ENCODE results near the gene TPM2. TPM values are rescaled to one million over a fixed set of nuclear protein-coding genes. Genes with fewer than 3 reads are reported as not detected.

The TPM2 gene
- total and polyA plus RNA-seq, 2 donors from 2014 or later = 218 to 287 TPM

DNA sequence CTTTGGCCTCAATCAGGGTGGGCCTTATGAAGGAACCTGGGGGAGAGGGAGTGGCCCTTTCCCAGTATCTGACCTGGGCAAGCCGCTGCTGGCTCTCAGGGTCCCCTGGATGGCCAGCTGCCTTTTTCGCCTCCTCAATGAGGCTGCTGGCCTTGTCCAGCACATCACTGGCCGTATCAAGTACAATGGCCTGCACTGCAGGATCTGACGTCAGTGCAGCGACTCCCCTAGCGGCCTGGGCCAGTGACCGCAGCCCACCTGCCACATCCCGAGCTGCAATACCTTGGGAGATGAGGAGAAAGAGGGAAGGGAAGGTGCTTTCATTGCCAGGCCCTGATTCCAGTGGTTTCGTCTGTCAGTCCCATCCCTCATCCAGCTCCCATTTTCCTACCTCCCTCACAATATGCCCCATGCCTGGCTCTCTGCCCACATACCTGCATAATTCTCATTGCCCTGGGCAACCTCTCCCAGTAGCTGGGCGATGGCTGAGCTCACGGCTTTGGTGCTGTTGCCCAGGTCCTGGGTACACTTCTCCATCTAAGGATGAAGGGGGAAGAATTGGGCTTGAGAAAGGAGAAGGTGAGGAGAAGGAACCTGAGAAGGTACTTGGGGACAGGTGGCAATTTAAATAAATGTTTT, 23.2 kb upstream of the TPM2 start:
- FAIRE-seq (no peak), DNase-seq (peak in 1 of 5 donors; percentile 63)
- TF ChIP-seq, protein P1, sequence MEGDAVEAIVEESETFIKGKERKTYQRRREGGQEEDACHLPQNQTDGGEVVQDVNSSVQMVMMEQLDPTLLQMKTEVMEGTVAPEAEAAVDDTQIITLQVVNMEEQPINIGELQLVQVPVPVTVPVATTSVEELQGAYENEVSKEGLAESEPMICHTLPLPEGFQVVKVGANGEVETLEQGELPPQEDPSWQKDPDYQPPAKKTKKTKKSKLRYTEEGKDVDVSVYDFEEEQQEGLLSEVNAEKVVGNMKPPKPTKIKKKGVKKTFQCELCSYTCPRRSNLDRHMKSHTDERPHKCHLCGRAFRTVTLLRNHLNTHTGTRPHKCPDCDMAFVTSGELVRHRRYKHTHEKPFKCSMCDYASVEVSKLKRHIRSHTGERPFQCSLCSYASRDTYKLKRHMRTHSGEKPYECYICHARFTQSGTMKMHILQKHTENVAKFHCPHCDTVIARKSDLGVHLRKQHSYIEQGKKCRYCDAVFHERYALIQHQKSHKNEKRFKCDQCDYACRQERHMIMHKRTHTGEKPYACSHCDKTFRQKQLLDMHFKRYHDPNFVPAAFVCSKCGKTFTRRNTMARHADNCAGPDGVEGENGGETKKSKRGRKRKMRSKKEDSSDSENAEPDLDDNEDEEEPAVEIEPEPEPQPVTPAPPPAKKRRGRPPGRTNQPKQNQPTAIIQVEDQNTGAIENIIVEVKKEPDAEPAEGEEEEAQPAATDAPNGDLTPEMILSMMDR (IDR thresholded peaks at IDR 0.05; ENCODE audit: borderline replicate concordance, extremely low read depth, insufficient read depth) = no peak
- no peak overlapping the region for H3K9ac ChIP-seq (ENCODE audit: low read length in 3 of 3)
- no peak overlapping the region for H3K4me3 ChIP-seq (ENCODE audit: low read length in 3 of 3)
- no peaks in the 10 kb centered on the region for H3K9me3 ChIP-seq (ENCODE audit: control insufficient read depth in 2 of 3, insufficient read depth in 1 of 3, low read length in 3 of 3)
- H3K27ac ChIP-seq (ENCODE audit: low read depth in 2 of 2, low read length in 2 of 2) = no peak overlapping the region
- intact Hi-C loops (cut with DNase I) = no loop called here
- peaks cover 8 to 90% (median 69%) of the 10 kb centered on the region in 3 donors for H3K36me3 ChIP-seq (ENCODE audit: control insufficient read depth in 2 of 3, insufficient read depth in 3 of 3, low read length in 3 of 3)
- H3K4me1 ChIP-seq (ENCODE audit: control insufficient read depth in 2 of 3, insufficient read depth in 2 of 3, low read depth in 1 of 3, low read length in 3 of 3) = peaks cover 0 to 11% (median 0%) of the 10 kb centered on the region in 3 donors
- no peaks in the 10 kb centered on the region for H3K27me3 ChIP-seq (ENCODE audit: control insufficient read depth, insufficient read depth, low read length)

DNA sequence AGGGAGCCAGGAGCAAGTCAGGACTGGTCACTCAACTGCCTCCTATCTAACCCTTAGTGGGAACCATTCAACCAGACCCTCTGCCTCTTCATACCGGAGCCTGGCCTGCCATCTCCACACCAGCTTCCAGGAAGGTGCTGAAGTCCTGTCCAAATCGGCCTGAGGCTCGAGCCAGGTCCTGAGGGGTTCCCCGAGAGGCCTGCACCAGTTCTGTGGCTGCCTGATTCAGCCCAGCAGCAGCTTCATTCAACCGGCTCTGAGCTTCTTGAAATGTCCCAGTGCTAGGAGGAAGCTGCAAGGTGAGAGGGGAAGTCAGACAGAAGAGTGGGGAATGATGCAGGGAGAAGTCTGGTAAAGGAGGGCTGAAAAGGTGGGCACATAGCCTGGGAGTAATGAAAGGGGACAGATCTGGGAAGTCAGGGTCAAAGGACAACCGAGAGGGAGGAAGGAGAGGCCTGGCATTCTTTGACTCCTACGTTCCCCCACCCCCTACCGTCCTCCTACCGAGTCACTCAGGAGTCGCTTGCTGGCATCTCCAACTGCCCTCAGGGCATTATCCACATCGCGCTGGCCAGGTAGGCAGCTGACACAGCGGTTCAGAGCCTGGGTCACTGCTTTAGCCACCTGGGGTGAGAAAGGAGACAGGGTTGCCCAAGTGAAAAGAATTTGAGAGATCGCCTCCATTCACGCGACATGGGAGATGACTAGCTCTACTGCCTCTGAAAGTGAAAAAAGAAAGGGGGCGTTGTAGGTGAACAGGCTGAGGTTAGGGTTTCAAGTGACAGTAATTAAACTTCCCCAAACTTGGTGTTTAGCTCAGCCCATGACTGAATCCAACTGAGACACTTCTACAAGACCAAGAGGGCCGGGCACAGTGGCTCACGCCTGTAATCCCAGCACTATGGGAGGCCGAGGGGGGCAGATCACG, 22.0 kb upstream of the TPM2 start:
- DNase-seq (peak in 4 of 5 donors; percentile 37 to 72 (median 64)), FAIRE-seq (no peak)
- intact Hi-C loops (cut with DNase I) = no loop called here
- H3K9ac ChIP-seq (ENCODE audit: low read length in 3 of 3) = no peak overlapping the region
- H3K27me3 ChIP-seq (ENCODE audit: control insufficient read depth, insufficient read depth, low read length) = no peaks in the 10 kb centered on the region
- no peaks in the 10 kb centered on the region for H3K9me3 ChIP-seq (ENCODE audit: control insufficient read depth in 2 of 3, insufficient read depth in 1 of 3, low read length in 3 of 3)
- H3K4me3 ChIP-seq (ENCODE audit: low read length in 3 of 3) = no peak overlapping the region
- peak overlapping the region in 1 of 2 donors; percentile 11 for H3K27ac ChIP-seq (ENCODE audit: low read depth in 2 of 2, low read length in 2 of 2)
- peaks cover 8 to 90% (median 68%) of the 10 kb centered on the region in 3 donors for H3K36me3 ChIP-seq (ENCODE audit: control insufficient read depth in 2 of 3, insufficient read depth in 3 of 3, low read length in 3 of 3)
- H3K4me1 ChIP-seq (ENCODE audit: control insufficient read depth in 2 of 3, insufficient read depth in 2 of 3, low read depth in 1 of 3, low read length in 3 of 3) = peaks cover 0 to 11% (median 0%) of the 10 kb centered on the region in 3 donors
- TF ChIP-seq, protein P1 (IDR thresholded peaks at IDR 0.05; ENCODE audit: borderline replicate concordance, extremely low read depth, insufficient read depth) = no peak

DNA sequence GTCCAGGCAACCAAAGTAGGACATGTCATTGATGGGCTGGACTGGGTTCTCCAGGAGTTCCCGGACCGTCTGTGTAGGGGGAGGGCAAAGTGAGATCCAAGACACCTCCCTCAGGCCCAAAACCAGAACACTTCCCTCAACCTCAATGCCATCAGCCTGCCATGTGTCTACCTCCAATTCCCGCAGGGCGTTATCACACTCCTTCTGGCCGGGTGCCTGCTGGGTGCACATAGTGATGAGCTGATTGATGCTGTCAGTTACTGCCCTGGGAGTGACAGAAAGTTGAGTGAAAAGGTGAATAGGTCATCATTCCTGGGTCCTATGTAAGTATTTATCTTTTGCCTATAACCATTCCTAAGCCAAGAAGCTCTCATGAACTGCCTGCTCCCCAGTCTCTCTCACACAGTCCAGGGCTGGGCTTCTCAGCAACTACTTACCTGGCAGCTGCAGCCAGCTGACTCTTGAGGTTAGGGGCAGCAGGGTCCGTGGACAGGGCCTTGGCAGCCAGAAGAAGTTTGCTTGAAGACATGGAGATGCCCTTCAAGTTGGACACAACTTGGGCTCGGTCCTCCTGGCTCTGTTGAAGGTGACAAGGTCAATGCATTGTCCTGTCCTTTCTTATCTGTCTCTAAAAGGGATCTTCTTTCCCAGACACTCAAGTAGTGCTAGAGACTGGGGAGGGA, 21.2 kb upstream of the TPM2 start:
- Histone ChIP-seq H3K27me3 (ENCODE audit: control insufficient read depth, insufficient read depth, low read length) (no peaks in the 10 kb centered on the region), H3K9me3 (ENCODE audit: control insufficient read depth in 2 of 3, insufficient read depth in 1 of 3, low read length in 3 of 3) (no peaks in the 10 kb centered on the region), H3K9ac (ENCODE audit: low read length in 3 of 3) (no peak overlapping the region), H3K36me3 (ENCODE audit: control insufficient read depth in 2 of 3, insufficient read depth in 3 of 3, low read length in 3 of 3) (peaks cover 13 to 90% (median 70%) of the 10 kb centered on the region in 3 donors), H3K4me3 (ENCODE audit: low read length in 3 of 3) (no peak overlapping the region), H3K4me1 (ENCODE audit: control insufficient read depth in 2 of 3, insufficient read depth in 2 of 3, low read depth in 1 of 3, low read length in 3 of 3) (peaks cover 0 to 11% (median 0%) of the 10 kb centered on the region in 3 donors), H3K27ac (ENCODE audit: low read depth in 2 of 2, low read length in 2 of 2) (peak overlapping the region in 1 of 2 donors; percentile 11)
- TF ChIP-seq, protein P1 (IDR thresholded peaks at IDR 0.05; ENCODE audit: borderline replicate concordance, extremely low read depth, insufficient read depth) = no peak
- FAIRE-seq (no peak), DNase-seq (peak in 1 of 5 donors; percentile 55)
- intact Hi-C loops (cut with DNase I) = no loop called here

Data from kidney (tissue), 14 donors.